Stimulated activated CD4-positive, alpha-beta T cell treated with anti-CD3 and anti-CD28 coated beads, TNF-alpha, amount 100 ng/mL, for 48 hours (primary cell): ENCODE results near the gene OBSCN.

Experiments
- DNase-seq, 3 donors: peaks; one replicate each; pipeline ENCODE4 v3.0.0-alpha.2; 2020; ENCODE audit warnings: low read depth in 3 of 3

Gene OBSCN

DNA sequence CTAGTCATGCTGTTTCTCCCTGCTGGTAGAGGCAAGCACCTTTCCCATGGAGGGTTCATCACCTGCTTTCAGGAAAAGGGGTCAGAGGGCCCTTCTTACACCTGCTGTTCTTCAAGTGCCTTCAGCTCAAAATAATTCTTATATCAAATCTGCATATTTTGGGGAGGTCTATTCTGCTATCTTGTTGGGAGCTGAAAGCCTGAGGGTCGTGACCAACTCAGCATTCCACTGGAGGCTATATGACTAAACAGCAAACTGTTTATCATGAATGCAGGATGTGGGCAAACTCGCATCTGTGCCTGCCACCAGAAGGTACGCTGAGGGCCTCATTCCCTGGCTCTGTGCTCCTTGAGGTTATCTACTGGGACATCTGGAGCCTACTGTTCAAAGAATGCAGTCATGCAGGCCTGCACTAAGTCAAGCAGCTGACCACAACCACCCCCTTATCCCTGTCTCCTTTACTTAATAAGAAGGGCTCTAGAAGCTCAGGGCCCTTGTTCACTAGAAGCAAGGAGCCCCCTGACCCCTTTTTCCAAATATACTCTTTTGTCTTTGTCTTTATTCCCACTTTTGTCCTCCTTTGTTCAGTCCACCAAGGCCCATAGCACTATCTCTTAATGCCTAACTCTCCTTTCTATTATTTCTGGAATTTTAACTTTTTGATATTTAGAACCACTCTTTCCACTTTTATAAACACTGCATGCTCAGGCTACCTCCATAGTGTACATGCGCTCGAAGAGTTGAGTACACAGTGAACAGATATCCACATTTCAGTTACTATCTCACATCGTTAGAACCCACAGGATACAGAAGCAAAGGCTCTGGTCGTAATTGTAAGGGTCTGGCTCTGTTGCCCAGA lies 213.4 kb downstream of the OBSCN start:
- DNase-seq = no peak

DNA sequence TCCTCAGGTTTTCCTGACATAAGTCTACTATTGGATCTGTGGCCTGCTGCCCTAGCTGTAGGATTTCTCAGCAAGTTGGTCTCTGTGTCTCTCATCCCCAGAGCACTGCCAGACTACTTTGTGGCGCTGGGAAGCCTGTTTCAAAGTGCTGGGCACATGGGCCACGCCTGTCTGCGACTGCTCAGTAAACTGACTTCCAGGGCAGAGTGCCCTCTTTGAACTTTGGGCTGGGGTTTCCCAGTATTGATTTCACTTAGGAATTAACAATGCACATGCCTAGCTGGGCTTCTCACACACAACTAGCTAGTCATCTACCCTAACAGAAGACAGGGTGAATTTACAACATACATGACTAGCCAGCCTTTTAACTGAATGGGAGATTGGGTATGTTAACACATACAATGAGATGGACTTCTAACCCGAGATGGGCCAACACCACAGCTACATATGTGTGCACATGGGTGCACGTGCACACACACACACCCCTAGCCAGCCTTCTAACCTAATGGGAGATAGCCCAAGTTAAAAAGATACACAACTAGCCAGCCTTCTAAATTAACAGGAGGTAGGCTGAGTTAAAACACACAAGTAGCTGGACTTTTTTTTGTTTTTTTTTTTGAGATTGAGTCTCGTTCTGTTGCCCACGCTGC lies 215.7 kb downstream of the OBSCN start:
- DNase-seq = no peak

DNA sequence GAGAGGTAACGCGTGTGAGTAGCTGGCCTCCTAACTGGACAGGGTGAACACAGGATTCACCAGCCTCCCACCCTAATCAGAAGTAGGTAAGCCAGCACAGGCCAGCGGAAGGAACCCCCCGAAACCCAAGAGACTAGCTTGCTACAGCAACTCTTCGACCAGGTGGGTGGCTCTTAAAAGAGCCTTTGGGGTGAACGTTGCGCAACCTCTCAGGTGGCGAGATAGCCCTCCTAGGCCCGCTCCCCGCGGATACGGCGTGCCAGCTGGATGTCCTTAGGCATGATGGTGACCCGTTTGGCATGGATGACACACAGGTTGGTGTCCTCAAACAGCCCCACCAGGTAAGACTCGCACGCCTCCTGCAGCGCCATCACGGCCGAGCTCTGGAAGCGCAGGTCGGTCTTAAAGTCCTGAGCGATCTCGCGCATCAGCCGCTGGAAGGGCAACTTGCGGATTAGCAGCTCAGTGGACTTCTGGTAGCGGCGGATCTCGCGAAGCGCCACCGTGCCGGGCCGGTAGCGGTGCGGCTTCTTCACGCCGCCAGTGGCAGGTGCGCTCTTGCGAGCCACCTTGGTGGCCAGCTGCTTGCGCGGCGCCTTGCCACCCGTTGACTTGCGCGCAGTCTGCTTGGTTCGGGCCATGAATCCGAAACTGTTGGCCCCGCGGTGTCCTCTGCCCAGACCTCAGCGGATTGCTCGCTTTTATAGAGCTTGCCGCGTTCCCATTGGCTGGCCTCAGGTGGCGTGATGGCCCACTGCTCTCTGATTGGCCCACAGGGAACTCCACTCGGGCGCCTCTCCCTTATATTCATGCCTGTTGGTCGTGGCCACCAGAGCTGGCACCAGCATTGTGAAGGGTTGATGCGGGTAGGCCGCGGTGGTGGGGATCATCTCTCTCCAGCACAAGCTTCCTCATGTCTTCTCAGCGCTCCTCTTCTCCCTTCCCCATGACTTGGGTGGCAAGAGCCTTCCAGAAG lies 217.1 kb downstream of the OBSCN start:
- DNase-seq = no peak

DNA sequence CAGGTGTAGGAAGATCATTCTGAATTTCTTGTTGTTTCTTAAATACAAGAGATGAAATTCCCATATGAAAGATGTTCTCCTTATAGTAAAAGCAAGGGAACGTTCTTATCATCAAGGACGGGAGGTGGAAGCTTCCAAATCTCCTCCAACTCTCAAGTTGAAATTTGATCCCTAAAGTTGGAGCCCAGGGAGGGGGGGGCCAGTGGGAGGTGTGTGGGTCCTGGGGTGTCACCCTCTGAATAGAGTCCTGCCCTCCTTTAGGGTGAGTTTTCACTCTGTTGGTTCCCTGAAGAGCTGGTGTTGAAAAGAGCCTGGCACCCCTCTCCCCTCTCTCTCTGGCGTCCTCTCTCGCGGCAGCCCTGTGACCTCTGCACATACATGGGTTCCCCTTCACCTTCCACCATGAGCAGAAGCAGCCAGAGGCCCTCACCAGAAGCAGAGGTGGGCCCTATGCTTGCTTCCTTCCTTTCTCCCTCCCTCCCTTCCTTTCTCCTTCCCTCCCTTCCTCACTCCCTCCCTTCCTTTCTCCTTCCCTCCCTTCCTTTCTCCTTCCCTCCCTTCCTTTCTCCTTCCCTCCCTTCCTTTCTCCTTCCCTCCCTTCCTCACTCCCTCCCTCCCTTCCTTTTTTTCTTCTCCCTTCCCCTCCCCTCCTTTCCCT lies 218.8 kb downstream of the OBSCN start:
- no peak for DNase-seq

DNA sequence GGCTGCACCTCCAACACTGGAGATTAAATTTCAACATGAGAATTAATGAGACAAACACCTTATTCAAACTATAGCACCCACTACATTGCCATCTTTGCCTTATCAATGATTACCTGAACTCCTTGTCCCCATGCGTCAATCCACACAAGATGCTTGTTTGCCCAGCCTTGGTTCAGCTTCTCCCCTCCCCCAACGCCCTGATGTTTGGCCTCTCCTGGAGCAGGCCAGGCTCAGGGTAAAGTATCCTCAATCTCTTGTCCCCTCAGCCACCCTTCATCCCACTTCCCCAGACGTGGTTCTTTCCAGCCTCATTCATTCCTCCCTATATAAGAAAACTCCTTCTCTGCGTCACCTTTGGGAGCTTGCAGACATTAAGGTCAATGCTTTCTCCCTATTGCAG lies 220.6 kb downstream of the OBSCN start:
- DNase-seq = no peak
